GM11168 (cell line): Measurements from ENCODE around the gene STK35.

ENCODE experiments used
- in situ Hi-C: fragments of 300-500 bp; cut with MboI; formaldehyde crosslinking; loops from one replicate; pipeline ENCODE4 v1.12.0; 2022; ENCODE audit warnings: low sequenced_read_pairs; ENCODE audit not compliant: unreplicated experiment

The STK35 gene

GRCh38 chr20:2101057-2101864 lies at the start of gene STK35:
STK35 (plus strand) TSS chr20:2101827; CDS start chr20:2101882, 55 bp downstream.
- in situ Hi-C loops: no loop called here

- in situ Hi-C loops: no loop called here
Observed at GRCh38 chr20:2051946-2052345, 49.7 kb upstream of the STK35 start.

GRCh38 chr20:2052741-2053140 lies 48.9 kb upstream of the STK35 start:
- in situ Hi-C loops: no loop called here

- in situ Hi-C loops: no loop called here
Observed at GRCh38 chr20:2053615-2054014, 48.0 kb upstream of the STK35 start.

GRCh38 chr20:2054911-2055310 lies 46.7 kb upstream of the STK35 start:
- in situ Hi-C loops: no loop called here

- in situ Hi-C loops: no loop called here
Observed at GRCh38 chr20:2059411-2059810, 42.2 kb upstream of the STK35 start.

GRCh38 chr20:2065099-2065498 lies 36.5 kb upstream of the STK35 start:
- in situ Hi-C loops: no loop called here

GRCh38 chr20:2066461-2067122 lies 35.0 kb upstream of the STK35 start:
- in situ Hi-C loops: no loop called here

- in situ Hi-C loops: no loop called here
Observed at GRCh38 chr20:2080532-2081224, 20.9 kb upstream of the STK35 start.

GRCh38 chr20:2084703-2085102 lies 16.9 kb upstream of the STK35 start:
- in situ Hi-C loops: no loop called here

GRCh38 chr20:2086177-2086979 lies 15.2 kb upstream of the STK35 start:
- in situ Hi-C loops: no loop called here

GRCh38 chr20:2086980-2087377 lies 14.6 kb upstream of the STK35 start:
- in situ Hi-C loops: no loop called here

GRCh38 chr20:2088891-2089290 lies 12.7 kb upstream of the STK35 start:
- in situ Hi-C loops: no loop called here

GRCh38 chr20:2089447-2089846 lies 12.2 kb upstream of the STK35 start:
- in situ Hi-C loops: no loop called here

GRCh38 chr20:2093159-2093781 lies 8.4 kb upstream of the STK35 start:
- in situ Hi-C loops: no loop called here

GRCh38 chr20:2093883-2094282 lies 7.7 kb upstream of the STK35 start:
- in situ Hi-C loops: no loop called here

GRCh38 chr20:2101865-2102584 lies 398 bp downstream of the STK35 start:
- in situ Hi-C loops: no loop called here

GRCh38 chr20:2102585-2103460 lies 1.2 kb downstream of the STK35 start:
- in situ Hi-C loops: no loop called here
